GM19043 (cell line): ENCODE measurements around the gene RGL1.
A peak's percentile ranks its signal among the peaks of the same experiment; 100 is the strongest.

Experiments
- ATAC-seq: cut with Tn5 transposase; IDR thresholded peaks from one replicate; pipeline ENCODE4 v1.9.1; 2021; ENCODE audit warnings: low read depth; ENCODE audit not compliant: unreplicated experiment

The RGL1 gene

DNA sequence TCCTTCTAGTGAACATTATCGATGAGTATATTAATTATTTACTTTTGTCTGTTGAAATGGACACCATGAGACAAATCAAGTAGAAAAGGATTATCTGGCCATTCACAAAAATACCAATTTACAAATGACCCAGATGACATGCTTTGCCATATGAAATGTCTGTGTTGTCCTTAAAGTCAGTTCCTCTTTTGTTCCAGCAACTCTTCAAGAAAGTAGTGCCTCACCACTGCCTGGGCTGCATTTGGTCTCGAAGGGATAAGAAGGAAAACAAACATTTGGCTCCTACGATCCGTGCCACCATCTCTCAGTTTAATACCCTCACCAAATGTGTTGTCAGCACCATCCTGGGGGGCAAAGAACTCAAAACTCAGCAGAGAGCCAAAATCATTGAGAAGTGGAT lies 79.6 kb downstream of the RGL1 start:
- no peak for ATAC-seq

- no peak for ATAC-seq
Measured at GRCh38 chr1:183885142-183885735, 80.3 kb downstream of the RGL1 start.

DNA sequence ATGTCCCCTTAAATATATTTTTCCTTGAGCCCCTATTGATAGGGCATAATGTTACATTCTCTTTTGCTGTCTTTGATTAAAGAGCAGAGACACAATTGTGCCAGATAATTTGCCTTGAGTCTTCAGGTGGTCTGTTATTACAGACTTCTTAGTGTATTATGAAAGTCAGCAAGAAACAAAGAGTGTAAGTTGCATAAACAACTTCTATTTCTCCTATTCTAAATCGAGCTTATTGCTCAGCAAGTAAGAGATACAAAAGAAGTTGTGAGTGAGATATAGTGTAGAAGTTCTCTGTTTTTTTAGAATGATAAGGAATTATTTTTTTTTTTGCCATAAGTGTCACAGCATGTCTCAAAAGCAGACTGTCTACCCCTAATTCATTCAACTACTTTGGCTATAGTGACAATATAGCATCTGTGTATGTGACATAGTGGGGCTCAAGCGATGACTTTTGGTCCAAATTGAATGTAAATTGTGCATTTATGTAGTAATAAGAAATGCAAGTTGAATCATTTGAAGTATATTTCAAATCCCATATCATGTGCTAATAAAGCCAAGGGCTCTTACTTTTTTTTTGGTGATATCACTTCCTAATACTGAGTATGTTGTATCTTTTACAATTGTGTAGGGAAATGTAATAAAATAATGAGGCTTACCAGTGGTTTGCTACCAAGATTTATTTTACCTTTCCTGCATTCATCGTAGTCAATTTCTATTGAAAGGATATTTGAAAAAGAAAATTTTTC lies 81.3 kb downstream of the RGL1 start:
- ATAC-seq: no peak

DNA sequence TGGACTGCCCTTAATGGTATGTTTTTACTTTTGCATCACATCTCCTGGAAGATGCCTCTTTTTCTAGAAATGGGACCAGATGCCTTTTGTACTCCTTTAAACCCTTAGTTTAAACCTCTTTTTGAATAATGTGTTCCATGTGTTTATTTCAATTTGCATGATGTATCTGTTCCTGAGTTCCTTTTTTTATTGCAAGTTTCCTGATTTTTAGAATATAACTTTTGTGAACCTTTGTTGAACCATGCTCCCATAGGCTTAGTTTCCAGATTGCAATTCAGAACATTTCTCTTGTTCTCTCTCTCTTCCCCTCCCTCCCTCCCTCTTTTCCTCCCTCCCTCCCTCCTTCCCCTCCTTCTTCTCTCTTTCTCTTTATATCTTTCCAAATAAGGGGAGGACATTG lies 81.9 kb downstream of the RGL1 start:
- ATAC-seq: no peak

DNA sequence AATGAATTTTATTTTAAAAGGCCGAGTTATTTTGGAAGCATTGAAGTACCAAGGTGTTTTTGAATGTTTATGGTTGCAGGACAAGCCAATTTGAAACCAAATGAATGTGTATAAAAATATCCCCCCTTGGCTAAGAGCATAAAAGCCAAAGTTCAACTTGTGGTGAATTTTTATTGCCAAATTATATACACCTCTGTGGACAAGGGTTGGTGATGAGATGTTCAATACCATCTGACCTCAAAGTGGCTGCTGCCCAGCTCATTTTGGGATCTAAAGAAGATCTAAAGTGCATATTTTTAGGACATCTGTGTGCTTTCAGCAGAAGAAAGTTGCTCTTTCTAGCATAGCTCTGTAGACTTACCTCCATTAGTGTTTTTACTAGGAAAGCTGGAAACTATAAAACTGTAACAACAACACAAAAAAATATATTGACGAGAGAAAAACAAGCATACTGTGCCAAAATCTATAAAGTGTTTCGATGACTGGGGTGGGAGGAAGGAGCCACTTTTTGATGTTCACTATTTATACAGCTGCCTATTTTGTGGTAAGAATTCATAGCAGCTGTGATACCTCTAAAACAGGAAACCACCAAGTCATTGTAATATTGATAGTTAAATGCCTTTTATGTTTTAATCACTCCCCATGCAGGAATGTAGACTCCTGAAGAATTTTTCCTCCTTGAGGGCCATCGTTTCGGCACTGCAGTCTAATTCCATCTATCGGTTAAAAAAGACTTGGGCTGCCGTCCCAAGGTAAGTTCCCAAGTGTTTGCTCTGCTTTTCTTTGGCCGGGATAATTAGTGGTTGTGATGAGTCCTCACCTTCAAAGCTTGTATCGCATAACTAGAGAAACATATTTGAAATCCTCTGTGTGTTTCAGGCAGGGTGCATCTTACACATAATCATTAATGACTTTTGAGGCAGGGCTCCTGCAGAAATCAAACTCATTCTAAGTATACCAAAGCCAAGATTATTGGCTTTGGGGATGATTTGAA lies 83.2 kb downstream of the RGL1 start:
- ATAC-seq: no peak

- no peak for ATAC-seq
Measured at GRCh38 chr1:183889095-183889494, 84.2 kb downstream of the RGL1 start.

DNA sequence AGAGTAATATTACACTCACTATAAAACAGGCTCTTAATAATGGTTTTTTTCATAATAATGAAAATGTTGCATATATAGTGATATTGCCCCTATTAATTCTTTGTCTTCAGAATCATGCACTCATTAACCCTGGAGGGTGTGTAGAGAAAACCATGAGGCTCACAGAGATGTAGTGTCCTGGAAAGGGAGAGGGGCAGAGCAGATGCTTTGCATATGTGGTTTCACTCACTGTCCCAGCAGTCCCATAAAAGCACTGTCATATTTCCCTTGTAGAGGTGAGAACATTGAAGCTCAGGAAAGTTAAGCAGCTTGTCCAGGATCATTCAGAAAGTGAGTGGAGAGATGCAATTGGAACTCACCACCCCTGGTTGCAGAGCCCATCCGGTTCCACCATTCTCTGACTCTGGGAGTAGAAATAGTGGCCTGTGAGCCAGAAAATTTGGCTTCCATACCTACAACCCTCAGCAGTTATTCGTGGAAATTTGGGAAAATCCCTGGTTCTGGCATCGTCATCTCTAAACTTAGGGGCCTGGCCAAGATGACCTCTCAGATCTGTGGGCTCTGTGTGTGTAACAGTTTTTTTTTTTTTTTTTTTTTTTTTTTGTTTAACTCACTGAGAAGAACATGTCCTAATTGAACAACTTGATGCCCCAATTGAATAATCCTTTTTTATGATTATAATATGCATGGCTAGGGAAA lies 86.4 kb downstream of the RGL1 start:
- peak; percentile 90 for ATAC-seq

- no peak for ATAC-seq
Measured at GRCh38 chr1:183892351-183892793, 87.5 kb downstream of the RGL1 start.

- ATAC-seq: no peak
Measured at GRCh38 chr1:183893561-183894289, 88.8 kb downstream of the RGL1 start.

DNA sequence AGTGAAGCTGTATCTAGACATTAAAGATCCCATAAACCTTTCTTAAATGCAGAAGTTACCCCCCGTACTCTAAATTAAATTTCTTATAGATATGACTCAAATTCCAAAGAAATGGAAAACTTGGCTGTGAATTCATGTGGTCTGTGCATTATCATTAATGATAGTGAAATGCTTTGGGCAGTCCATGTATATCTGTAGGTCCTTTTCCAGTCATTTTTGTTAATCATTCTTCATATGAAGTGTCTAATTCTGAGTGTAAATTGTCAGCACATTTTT lies 89.3 kb downstream of the RGL1 start:
- ATAC-seq: no peak

GRCh38 chr1:183896466-183897048 lies 91.6 kb downstream of the RGL1 start:
- ATAC-seq: no peak

- peak; percentile 34 for ATAC-seq
Measured at GRCh38 chr1:183898001-183898396, 93.1 kb downstream of the RGL1 start.

DNA sequence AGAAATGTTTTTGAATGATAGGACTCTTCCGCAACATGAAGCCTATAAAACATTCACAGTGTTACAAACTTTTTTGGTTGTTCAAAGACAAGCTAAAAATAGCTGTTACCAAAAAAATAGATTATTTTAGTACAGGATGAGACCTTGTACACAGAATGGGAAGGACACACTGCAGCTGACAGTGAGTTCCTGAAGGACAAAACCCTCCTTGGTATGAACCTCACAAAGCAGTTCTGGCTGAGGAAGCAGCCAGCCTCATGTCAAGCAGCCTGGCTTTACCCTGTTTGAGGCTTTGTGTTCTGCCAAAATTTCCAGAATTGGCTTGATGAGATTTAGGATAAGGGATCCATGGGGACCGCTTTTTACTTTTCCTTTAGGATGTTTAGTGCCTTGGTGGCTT lies 93.7 kb downstream of the RGL1 start:
- no peak for ATAC-seq

DNA sequence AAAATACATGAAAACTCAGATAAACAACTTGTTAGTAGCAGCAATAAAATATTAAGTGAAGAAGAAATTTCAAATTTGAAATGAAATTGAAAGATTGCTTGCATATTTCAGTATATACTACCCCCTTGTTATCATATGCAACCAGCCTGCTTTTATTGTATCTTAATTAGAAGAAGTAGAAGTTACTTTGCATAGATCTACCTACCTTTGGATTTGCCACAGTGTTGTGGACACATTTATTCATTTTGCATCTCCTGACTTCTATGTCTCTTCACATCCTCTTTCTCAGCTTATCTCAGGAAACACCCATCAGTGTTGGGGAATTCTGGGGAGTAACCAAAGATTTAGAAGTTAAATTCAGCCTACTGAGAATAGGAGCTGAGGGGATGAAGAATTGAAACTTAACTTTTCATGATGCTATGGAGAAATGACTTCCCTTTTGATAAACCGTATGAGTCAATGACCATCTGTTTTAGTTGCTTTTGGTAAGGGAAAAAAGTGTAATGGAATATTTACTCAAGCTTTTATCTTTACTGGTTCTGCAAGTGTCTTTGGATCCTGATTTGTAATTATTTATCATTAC lies 96.9 kb downstream of the RGL1 start:
- ATAC-seq: no peak

GRCh38 chr1:183903101-183903500 lies 98.2 kb downstream of the RGL1 start:
- ATAC-seq: no peak

DNA sequence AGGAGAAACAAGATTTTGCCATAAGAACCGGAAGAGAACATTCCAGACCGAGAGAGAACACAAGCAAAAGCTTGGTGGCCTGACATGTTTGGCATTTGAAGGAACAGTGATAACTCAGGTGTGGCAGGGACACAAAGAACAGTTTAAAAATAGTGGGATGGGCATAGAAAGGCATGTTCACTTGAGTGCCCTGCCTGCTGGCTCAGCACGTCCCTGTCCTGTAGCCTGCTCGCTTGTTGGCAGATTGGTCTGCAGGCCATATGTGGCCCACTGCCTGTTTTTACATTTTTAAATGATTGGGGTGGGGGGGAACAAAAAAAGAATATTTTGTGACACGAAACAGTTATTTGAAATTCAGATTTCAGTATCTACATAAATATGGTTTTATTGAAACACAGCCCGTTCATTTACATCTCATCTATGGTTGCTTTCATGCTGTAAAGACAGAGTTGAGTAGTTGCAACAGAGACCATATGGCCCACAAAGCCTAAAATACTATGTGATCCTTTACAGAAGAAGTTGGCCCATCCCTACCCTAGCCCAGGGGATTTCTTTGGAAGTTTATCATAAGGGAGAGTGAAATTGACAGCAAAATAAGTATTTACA lies 100.7 kb downstream of the RGL1 start:
- no peak for ATAC-seq

GRCh38 chr1:183907070-183907469 lies 102.2 kb downstream of the RGL1 start:
- no peak for ATAC-seq

GRCh38 chr1:183908079-183908478 lies 103.2 kb downstream of the RGL1 start:
- no peak for ATAC-seq

DNA sequence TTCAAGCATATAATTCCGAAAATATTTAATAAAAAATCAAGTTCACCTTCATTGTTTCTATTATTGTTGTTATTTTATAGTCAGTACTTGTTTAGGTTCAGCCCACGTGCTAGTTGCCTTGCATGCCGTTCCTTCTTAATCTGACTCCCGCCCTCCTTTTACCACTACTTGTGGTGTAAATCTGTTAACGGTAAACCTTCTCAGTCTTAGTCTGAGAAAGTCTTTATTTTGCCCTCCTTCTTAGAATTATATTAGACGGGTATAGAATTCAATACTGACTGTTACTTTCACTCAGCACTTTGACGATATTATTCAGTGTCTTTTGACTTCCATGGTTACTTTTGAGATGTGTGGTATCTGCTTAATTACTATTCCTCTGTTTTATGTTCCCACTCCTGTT lies 104.8 kb downstream of the RGL1 start:
- ATAC-seq: no peak
